K562 treated with DMSO at 1 percent for 4 hours (cell line): ENCODE data around the gene GRIP1. TPM values are rescaled to one million over a fixed set of nuclear protein-coding genes. Genes with fewer than 3 reads are reported as not detected.

ENCODE experiments used
- total RNA-seq: library from RNA; unstranded; fragments of 300-600 nt; gene quantifications from 2 replicates; pipeline ENCODE4 v1.2.3, GENCODE V29; 2022; ENCODE audit not compliant: insufficient read depth

GRIP1 gene
- 0.36 TPM in 1 of 2 replicates, not detected in the other for total RNA-seq

GRCh38 chr12:66678338-66679275 lies at the start of gene GRIP1:
Gene GRIP1 (minus strand): TSS chr12:66679076. CDS start chr12:66678904, 172 bp downstream.

DNA sequence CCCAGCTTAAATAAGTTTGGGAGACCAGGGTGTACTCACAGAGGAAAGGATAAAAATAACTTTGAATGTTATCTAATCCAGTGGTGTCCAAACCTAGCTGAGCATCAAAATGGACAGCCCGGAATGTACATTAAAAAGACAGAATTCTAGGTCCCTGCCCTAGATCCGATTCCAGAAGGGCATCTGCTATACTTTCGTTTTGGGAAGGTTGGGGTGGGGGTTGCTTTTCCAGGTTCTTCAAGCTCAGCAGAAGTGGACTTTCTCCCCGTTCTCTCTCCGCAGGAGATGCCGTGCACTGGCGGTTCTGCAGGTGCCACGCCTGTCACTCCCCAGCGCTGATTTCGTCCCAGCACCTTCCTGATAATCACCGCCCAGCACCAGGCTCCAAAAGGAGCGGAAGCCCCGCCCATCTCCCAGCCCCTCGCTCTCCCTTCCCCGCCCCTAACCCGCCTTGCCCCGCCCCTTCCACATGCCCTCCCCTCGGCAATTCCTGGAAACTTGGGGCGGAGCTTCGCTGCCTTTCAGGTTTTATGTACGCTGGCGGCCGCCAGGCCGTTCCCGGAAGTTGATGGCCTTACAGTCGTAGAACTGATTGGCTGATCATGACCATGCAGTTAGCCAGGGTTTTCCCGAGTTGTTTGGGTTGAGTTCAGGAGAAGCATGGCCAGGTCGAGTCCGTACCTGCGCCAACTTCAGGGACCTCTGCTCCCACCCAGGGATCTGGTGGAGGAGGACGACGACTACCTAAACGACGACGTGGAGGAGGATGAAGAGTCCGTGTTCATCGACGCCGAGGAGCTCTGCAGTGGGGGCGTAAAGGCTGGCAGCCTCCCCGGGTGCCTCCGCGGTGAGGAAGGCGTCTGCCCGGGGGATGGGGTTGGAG lies 376.7 kb downstream of the GRIP1 start, which contains the start of gene HELB:
Gene HELB, plus strand, starts transcription at position 550 of the 883 bp plus-strand sequence. Its CDS starts 111 bp downstream, at position 661.

